DND-41 (cell line): ENCODE data around the gene ITPRID1.

Experiments used
- CTCF ChIP-seq: IDR thresholded peaks from 2 replicates; pipeline ENCODE4 v1.5.1; 2012; ENCODE audit warnings: borderline replicate concordance, low read length, moderate library complexity, mild to moderate bottlenecking; ENCODE audit not compliant: poor library complexity, severe bottlenecking; ENCODE audit errors: extremely low read depth
- EZH2 ChIP-seq: IDR thresholded peaks from 3 replicates; pipeline ENCODE4 v1.6.1; 2012; ENCODE audit warnings: borderline replicate concordance, low read depth, mild to moderate bottlenecking, moderate library complexity, low read length, inconsistent platforms; ENCODE audit not compliant: severe bottlenecking

- TF ChIP-seq CTCF (no peak), EZH2 (no peak)
Measured at GRCh38 chr7:31478721-31479120, 35.2 kb upstream of the ITPRID1 start.
